PC-9 (cell line): ENCODE data around the gene SGSM1. TPM values are rescaled to one million over a fixed set of nuclear protein-coding genes. Genes with fewer than 3 reads are reported as not detected.
A peak's percentile ranks its signal among the peaks of the same experiment; 100 is the strongest.
"Not testable (repeated sequence)": the region's sequence is repeated elsewhere in the genome, so short reads cannot be mapped to it uniquely, and the experiment has no call there.

Experiments used
- BruUV-seq: library from RNA; stranded (reverse); fragments of 400-500 nt; replicated peaks from 2 replicates; lab custom pipeline; 2021; lab: Mats Ljungman, UMichigan
- CTCF ChIA-PET: fragments of 300-600 bp; sonication (Branson Sonifier 250); formaldehyde crosslinking; loops from one replicate; lab custom pipeline; 2022; ENCODE audit warnings: antibody characterized with exemption; lab: Charles Lee
- POLR2A ChIA-PET: fragments of 300-600 bp; sonication (Branson Sonifier 250); formaldehyde crosslinking; loops from one replicate; lab custom pipeline; 2022; ENCODE audit warnings: antibody characterized with exemption; ENCODE audit not compliant: unreplicated experiment; lab: Charles Lee
- DNase-seq, 2 experiments: peaks; one replicate each; pipeline versions ENCODE4 v3.0.0 to v3.0.0-alpha.2; 2015 to 2022; ENCODE audit warnings: mixed read lengths in 1 of 2
- H2AFZ ChIP-seq: fragments of 200-600 bp; sonication (generic); 2 replicates; pipeline ENCODE4 v1.8.1; 2017; ENCODE audit warnings: antibody characterized with exemption
- H3F3A ChIP-seq: fragments of 200-600 bp; sonication (generic); 2 replicates; pipeline ENCODE4 v1.8.1; 2017; ENCODE audit warnings: antibody characterized with exemption, mild to moderate bottlenecking, low read depth; ENCODE audit not compliant: insufficient read depth
- H3K27ac ChIP-seq: fragments of 200-600 bp; sonication (generic); 2 replicates; pipeline ENCODE4 v1.6.1; 2016; ENCODE audit warnings: mixed run types
- H3K27me3 ChIP-seq: fragments of 200-600 bp; sonication (generic); 2 replicates; pipeline ENCODE4 v1.6.1; 2016; ENCODE audit warnings: low read depth, mixed run types; ENCODE audit not compliant: insufficient read depth
- H3K36me3 ChIP-seq: fragments of 200-600 bp; sonication (generic); 2 replicates; pipeline ENCODE4 v1.6.1; 2016; ENCODE audit warnings: low read depth, mixed run types
- H3K4me1 ChIP-seq: fragments of 200-600 bp; sonication (generic); replicated peaks from 2 replicates; pipeline ENCODE4 v1.6.1; 2016; ENCODE audit warnings: mixed run types; ENCODE audit not compliant: insufficient read depth
- H3K4me2 ChIP-seq: fragments of 200-600 bp; sonication (generic); 2 replicates; pipeline ENCODE4 v1.6.1; 2017; ENCODE audit warnings: mixed run types
- H3K4me3 ChIP-seq: fragments of 200-600 bp; sonication (generic); 2 replicates; pipeline ENCODE4 v1.6.1; 2016; ENCODE audit warnings: mixed run types
- H3K79me2 ChIP-seq: fragments of 200-600 bp; sonication (generic); 2 replicates; pipeline ENCODE4 v1.6.1; 2017; ENCODE audit warnings: low read depth, mixed run types
- H3K9me2 ChIP-seq: fragments of 200-600 bp; sonication (generic); 2 replicates; pipeline ENCODE4 v1.8.1; 2017; ENCODE audit warnings: mild to moderate bottlenecking; ENCODE audit not compliant: insufficient read depth
- H3K9me3 ChIP-seq: fragments of 200-600 bp; sonication (generic); 2 replicates; pipeline ENCODE4 v1.8.1; 2016; ENCODE audit warnings: low read depth; ENCODE audit not compliant: insufficient read depth
- H4K20me1 ChIP-seq: fragments of 200-600 bp; sonication (generic); 2 replicates; pipeline ENCODE4 v1.8.1; 2017; ENCODE audit not compliant: insufficient read depth
- CTCF ChIP-seq: fragments of 200-600 bp; sonication (generic); conservative IDR thresholded peaks from 2 replicates; pipeline ENCODE4 v1.6.1; 2017; ENCODE audit warnings: mixed run types, antibody characterized with exemption, mild to moderate bottlenecking, moderate library complexity
- EZH2 ChIP-seq: fragments of 200-600 bp; sonication (generic); IDR thresholded peaks from 2 replicates; pipeline ENCODE4 v1.8.0; 2017; ENCODE audit warnings: antibody characterized with exemption, low read depth
- intact Hi-C: fragments of 100-400 bp; cut with micrococcal nuclease; formaldehyde crosslinking; loops from one replicate; pipeline ENCODE4 v1.10.0; 2022; ENCODE audit not compliant: unreplicated experiment
- total RNA-seq: library from RNA; stranded (reverse); gene quantifications from 2 replicates; pipeline ENCODE4 v1.2.3, GENCODE V29; 2021

Gene SGSM1
- total RNA-seq, 1 experiment from 2014 or later, result 0.48 TPM

- Histone ChIP-seq H3K27me3 (0 out of 2 replicates have a peak, but pooled peaks cover 16% of the 10 kb centered on the region), H3F3A (no peaks in the 10 kb centered on the region), H3K4me3 (no peak overlapping the region), H3K27ac (no peak overlapping the region), H3K9me3 (no peaks in the 10 kb centered on the region), H3K36me3 (no peaks in the 10 kb centered on the region), H2AFZ (no peak overlapping the region), H3K9me2 (no peaks in the 10 kb centered on the region), H3K4me2 (no peak overlapping the region), H4K20me1 (no peaks in the 10 kb centered on the region), H3K79me2 (no peaks in the 10 kb centered on the region), H3K4me1 (no peaks in the 10 kb centered on the region)
- CTCF ChIA-PET, result no interaction called here
- intact Hi-C loops, result loop anchor here (5.0 kb wide), 1 partner anchor 68 kb away; no protein-coding TSS in a partner anchor
- BruUV-seq, result no TSS peak
- DNase-seq, result no peak
- POLR2A ChIA-PET, result no interaction called here
- no peak for TF ChIP-seq EZH2
- peak; percentile 54; the same call in 1 of the 2 replicates for TF ChIP-seq CTCF
These were observed 29.0 kb downstream of the SGSM1 start for GRCh38 chr22:24834845-24835570.

GRCh38 chr22:24836282-24836681 is 30.3 kb downstream of the SGSM1 start:
- ChIA-PET CTCF (no interaction called here), POLR2A (no interaction called here)
- H3K27ac ChIP-seq, result no peak overlapping the region
- no peaks in the 10 kb centered on the region for H3K9me3 ChIP-seq
- H3K4me3 ChIP-seq, result no peak overlapping the region
- no peaks in the 10 kb centered on the region for H3K79me2 ChIP-seq
- no peak for TF ChIP-seq CTCF
- TF ChIP-seq EZH2, result no peak
- H3K4me1 ChIP-seq, result no peaks in the 10 kb centered on the region
- BruUV-seq, result no TSS peak
- H3F3A ChIP-seq, result no peaks in the 10 kb centered on the region
- no peak overlapping the region for H3K4me2 ChIP-seq
- 0 out of 2 replicates have a peak, but pooled peaks cover 13% of the 10 kb centered on the region for H3K27me3 ChIP-seq
- no peaks in the 10 kb centered on the region for H3K9me2 ChIP-seq
- no peaks in the 10 kb centered on the region for H4K20me1 ChIP-seq
- no peaks in the 10 kb centered on the region for H3K36me3 ChIP-seq
- intact Hi-C loops, result loop anchor here (5.0 kb wide), 1 partner anchor 69 kb away; no protein-coding TSS in a partner anchor
- no peak overlapping the region for H2AFZ ChIP-seq
- DNase-seq, result no peak

GRCh38 chr22:24837517-24837916 is 31.5 kb downstream of the SGSM1 start:
- CTCF ChIA-PET, H3K27me3 ChIP-seq, H3K9me3 ChIP-seq, H3K36me3 ChIP-seq, H3F3A ChIP-seq, DNase-seq, H3K9me2 ChIP-seq, H3K4me3 ChIP-seq, H3K27ac ChIP-seq, H2AFZ ChIP-seq, H3K79me2 ChIP-seq, H3K4me2 ChIP-seq, H3K4me1 ChIP-seq, BruUV-seq, H4K20me1 ChIP-seq, POLR2A ChIA-PET: not testable (repeated sequence)
- intact Hi-C loops, result loop anchor here (5.0 kb wide), 1 partner anchor 70 kb away; no protein-coding TSS in a partner anchor
